NCI-H1048 (cell line): ENCODE results near the gene MKNK2.
"Not testable (repeated sequence)": the region's sequence is repeated elsewhere in the genome, so short reads cannot be mapped to it uniquely, and the experiment has no call there.

Experiments used
- DNase-seq: peaks from one replicate; lab custom pipeline; 2025; lab: John Stamatoyannopoulos, UW

The MKNK2 gene

GRCh38 chr19:1991018-1991913 is 59.8 kb downstream of the MKNK2 start:
- no peak for DNase-seq

GRCh38 chr19:1990230-1991017 is 60.6 kb downstream of the MKNK2 start:
- no peak for DNase-seq

- no peak for DNase-seq
Measured at GRCh38 chr19:1989513-1990229, 61.4 kb downstream of the MKNK2 start.

GRCh38 chr19:1988464-1988863 is 62.6 kb downstream of the MKNK2 start:
- DNase-seq: not testable (repeated sequence)
